Measurements from ENCODE around the gene DUSP1.
A peak's percentile ranks its signal among the peaks of the same experiment; 100 is the strongest.

The DUSP1 gene

DNA sequence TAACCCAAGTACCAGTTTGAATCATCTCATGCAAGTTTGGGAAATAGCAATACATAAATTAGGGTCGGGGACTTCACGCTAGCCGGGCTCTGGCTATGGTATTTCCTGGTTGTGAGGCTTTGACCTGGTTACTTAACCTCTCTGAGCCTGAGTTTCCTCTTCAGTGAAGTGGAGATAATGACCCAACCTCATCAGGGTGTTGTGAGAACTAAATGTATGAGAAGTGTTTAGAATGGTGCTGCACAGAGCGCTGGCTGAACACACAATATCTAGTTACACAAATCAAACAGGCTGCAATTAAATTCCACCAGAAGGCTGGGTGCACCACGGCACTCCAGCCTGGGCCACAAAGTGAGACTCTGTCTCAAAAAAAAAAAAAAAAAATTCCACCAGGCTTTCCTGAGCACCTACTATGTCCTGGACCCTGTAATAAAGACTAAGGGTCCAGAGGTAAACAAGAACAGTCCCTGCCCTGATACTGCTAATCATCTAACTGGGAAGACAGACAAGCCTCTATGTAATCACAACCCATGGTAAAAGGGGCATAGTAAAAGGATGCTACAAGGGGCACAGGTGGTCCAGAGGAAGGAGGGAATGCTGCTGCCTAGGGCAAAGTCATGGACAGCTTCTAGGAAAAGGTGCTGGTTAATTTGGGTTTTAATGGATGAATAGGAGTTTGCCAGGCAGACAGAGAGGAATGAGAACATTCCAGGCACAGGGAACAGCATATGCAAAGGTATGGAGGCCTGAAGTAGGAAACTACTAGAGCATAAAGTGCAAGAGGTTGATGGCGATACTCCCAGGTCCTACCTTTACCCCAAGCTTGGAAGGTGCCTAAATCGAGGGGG lies 27.7 kb downstream of the DUSP1 start:
- no peak for DNase-seq (ENCODE audit: low read depth in 2 of 2)

DNA sequence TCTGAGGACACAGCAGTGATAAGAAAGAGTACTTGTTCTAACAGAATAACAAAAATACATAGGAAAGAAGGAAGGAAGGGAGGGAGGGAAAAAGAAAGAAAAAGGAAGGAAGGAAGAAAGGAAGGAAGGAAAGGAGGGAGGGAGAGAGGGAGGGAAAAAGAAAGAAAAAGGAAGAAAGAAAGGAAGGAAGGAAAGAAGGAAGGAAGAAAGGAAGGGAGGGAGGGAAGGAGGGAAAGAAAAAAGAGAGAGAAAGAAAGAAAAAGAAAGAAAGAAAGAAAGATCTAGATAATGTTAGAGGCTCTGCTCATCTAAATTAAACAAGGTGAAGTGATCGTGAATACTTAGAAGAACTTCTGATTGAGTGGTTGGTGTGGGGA lies 29.8 kb downstream of the DUSP1 start:
- DNase-seq (ENCODE audit: low read depth in 2 of 2), result no peak

DNA sequence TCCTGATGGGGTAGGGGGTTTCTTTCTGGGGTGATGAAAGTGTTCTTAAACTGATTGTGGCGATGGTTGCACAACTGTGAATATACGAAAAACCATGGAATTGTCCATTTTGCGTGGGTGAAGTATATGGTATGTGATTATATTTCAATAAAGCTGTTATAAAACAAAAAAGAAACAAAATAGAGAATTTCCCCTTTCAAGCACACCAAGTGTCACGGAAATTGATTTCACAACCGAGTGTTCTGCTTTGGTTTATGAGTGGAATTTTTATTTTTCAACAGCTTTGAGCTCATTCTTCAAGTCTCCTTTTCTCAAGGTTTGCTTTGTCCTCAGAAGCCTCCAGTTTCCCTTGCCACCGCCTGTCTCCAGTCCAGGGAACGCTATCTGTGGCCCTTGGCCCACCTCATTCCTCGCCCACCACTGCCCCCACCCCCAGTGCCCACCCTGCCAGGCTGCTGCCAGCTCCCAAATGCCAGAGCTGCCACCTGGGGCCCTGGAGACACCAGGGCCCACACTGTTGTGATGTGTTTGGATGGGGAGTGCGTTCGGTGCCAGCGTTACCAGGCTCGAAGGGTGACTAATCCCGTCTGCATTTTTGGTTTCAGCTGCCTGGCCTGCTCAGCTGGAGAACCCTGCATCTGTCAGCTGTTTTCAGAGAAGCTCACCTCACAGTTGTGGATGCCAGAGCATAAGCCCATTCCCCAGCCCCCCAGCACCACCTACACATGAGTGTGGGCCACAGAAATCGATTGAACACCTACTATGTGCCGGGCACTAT lies 30.4 kb downstream of the DUSP1 start:
- peak; percentile 69 to 71 for DNase-seq (ENCODE audit: low read depth in 2 of 2)

DNA sequence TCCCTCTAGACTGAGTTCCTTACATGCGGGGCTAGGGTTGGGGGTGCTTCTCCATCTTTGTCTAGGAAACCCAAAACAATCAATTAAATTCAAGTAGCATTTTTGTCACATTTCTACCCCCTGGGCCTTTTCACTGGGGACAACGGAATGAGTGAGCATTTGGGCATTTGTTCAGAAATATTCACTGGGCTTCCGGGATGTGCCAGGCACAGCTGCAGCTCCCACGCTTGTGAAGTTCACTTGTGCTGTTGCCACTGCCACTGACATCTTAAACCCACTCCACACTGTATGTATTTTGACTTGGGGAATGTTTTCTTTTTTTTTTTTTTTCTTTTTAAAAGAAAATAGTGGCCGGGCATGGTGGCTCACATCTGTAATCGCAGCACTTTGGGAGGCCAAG lies 31.6 kb downstream of the DUSP1 start:
- no peak for DNase-seq (ENCODE audit: low read depth in 2 of 2)

DNA sequence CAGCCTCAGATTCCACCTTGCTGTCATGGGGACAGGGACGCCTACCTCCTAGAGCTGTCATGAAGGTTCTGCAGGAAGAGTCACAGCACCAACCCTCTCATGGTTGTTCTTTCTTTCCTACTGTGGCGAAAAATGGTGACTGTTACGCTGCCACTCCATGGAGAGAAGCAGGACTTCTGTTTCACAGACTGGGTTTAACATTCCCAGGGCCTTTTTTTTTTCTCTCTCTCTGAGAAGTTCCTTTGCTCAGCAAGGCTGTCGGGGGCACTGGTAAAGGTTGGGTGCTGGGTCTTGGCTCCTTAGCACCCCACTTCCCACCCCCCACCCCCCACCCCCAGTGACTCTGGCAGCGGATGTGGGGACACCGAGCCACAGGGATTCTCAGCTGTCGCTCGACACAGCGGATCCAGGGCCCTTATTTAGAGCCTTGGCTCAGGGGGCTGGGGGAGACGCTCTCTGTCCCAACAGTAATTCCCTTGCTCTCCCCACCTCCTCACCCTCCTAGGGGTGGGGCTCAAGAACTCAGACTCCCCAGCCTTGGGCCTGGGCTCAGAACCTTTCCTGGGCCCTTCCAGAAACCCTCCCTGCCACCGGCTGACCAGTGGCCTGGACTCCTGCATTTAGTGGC lies 34.4 kb downstream of the DUSP1 start:
- DNase-seq (ENCODE audit: low read depth in 2 of 2), result no peak

DNA sequence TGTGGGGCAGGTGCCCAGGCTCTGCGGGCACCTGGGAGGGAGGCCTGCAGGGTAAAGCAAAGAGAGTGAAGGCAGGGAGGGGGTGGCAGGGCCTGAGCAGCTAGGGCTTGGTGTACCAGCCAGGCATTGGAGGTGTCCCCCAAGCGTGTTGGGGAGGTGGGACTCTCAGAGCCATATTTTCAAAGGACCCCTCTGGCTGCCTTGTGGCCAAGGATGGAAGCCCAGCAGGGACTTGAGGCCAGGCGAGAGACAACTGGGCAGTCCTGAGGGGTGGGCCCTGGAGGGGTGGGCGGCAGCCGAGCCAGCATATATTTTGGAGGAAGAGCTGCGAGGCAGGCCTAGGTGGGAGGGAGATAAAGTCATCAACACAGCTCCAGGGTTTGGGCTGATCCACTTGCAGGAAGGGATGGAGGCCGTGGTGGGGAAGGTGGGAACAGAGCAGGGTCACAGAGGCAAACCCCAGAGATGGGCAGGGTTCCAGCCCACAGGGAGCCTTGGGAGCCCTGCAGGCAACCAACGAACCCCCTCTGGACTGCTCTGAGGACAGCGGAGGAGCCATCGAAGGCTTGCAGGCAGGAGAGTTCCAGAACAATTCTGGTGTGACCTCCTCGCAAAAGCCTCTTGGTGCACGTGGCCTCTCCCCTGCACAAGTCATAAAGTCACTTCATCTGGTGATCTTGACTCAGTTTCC lies 35.7 kb downstream of the DUSP1 start:
- no peak for DNase-seq (ENCODE audit: low read depth in 2 of 2)

DNA sequence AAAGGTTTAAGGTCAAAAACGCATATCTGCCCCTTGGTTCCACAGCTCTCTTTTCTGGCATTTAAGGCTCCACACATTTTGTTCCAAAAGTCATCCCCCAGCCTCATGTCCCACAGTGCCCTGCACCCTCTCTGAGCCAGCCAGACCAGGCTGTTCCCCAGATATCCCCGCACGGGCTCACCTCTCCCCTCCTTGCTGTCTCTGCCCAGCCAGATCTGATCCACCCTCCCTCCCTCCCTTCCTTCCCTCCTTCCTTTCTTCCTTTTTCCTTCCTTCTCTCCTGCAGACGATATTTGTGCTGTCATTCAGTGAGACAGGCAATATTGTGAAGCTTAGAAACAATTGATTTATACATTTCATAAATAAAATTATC lies 37.0 kb downstream of the DUSP1 start:
- DNase-seq (ENCODE audit: low read depth in 2 of 2), result no peak

DNA sequence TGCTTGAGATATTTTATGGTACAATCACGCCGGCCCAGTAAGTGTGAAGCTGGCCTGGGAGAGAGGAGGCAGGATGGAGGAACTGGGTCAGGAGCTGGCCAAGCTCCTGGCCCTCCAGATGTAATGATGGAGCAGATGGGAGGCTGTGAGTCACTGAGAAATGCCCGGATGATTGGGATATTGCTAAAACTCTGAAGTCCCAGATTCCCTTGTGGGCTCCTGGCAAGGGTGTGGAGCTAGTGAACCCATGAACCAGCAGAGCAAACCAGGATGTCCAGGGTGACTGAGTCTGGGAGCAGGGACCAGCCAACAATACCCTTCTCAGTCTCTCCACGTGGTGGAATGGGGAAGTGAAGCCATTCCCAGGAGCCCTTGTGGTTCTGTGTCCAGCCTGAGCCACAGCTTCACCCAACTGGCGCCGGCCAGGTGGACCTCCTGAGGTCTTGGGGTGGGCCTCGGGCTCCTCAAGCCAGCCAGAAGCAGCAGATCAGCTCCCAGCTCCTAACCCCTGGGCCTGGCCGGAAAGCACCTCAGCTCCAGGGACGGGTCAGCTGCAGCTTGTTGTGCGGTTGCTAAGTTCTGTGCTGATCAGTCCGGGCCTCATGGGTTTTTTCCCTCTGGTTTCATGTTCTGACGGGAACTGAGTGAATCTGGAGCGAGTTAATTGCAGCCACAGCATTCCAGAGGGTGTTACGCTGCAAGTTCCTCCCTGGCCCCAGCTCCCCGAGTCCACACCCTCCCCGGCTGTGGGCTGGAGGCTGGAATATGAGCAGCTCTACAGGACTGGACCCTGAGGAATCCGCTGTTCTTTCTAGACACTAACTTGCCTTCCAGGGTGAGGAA lies 37.6 kb downstream of the DUSP1 start:
- DNase-seq (ENCODE audit: low read depth in 2 of 2), result peak; percentile 96 to 98

DNA sequence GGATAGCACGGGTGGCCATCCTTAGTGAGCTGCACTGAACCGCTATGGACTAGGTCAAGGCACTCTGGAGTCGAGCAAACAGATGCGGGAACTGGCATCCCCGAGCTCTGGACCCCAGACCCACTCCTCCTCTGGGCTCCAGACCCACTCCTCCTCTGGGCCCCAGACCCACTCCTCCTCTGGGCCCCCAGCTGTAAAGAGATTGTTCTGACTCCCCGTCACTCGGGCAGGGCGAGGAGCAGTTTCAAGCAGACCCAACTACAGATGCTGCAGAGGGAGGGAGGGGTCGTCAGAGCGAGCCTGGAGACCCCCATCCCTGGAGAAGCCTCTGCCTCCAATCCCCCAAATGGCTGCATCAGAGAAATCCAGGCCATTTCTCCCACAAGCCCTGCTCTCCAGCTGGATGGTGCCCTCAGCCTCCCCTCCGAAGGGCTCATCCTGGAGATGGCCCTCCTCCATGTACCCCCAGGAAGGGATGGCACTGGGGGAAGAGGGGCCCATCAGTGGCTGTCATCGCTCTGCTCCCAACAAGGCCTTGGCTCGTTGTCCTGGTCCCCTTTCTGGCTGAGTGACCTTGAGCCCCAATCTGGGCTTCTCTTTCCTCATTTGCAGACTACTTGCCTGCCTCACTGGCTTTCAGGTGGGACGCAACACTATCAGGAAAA lies 38.7 kb downstream of the DUSP1 start:
- no peak for DNase-seq (ENCODE audit: low read depth in 2 of 2)

DNA sequence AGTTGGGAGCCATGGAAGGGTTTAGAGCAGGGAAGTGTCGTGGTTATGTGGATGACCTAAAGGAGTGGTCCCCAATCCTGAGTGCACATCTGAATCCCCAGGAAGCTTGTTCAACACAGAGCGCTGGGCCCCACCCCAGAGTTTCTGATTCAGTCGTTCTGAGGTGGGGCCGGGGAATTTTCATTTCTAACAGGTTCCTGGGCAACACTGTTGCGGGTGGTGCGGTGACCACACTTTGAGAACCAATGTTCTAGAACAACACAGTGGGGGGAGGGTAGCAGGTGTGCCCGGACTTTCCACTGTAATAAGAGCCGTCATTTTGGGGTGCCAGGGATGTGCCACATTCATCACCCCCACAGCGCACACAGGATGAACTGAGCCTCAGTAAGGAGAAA lies 39.3 kb downstream of the DUSP1 start:
- DNase-seq (ENCODE audit: low read depth in 2 of 2), result no peak

DNA sequence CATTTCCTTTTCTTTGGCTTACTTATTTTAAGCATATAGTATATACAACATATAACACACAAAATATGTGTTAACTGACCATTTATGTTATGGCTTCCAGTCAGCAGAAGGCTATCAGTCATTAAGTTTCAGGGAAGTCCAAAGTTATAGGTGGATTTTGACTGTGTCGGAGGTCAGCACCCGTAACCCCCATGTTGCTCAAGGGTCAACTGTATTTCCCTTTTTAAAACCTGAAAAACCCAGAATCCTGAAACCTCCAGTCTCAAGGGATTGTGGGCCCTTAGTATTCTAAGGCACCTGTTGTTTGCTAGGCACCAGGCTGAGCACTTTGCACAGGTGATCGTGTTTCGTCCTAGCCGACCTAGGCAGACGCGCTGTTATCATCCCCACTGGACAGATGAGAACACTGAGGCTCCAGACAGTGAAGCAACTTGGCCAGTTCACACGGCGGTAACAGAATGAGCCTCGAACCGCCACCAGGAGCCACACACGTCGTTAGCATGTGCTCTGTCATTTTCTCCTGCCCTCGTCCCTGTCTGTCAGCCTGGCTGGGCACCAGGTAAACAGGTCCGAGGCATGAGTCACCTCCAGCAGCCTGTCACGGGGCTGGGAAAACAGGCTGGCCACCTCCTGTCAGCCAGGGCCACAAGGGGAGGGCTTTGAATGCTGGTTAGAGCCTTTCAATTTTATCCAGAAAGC lies 39.9 kb downstream of the DUSP1 start:
- DNase-seq (ENCODE audit: low read depth in 2 of 2), result no peak

DNA sequence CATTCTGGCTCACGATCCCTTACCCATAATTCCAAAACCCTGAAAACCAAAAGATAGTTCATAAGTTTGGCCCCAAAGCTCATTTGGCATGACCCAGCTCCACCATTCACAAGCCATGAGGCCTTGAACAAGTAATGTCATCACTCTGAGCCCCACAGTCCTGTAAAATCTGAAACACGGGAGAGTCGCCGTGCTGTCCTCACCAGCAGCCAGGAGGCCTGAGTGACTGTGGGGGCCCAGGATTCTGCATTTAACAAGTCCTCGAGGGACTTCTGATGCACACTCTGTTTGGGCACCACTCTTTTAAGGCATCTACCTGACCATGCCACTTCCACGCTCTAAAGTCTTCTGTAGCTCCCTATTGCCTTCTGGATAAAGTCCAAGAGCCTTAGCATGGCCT lies 40.8 kb downstream of the DUSP1 start:
- DNase-seq (ENCODE audit: low read depth in 2 of 2), result no peak

DNA sequence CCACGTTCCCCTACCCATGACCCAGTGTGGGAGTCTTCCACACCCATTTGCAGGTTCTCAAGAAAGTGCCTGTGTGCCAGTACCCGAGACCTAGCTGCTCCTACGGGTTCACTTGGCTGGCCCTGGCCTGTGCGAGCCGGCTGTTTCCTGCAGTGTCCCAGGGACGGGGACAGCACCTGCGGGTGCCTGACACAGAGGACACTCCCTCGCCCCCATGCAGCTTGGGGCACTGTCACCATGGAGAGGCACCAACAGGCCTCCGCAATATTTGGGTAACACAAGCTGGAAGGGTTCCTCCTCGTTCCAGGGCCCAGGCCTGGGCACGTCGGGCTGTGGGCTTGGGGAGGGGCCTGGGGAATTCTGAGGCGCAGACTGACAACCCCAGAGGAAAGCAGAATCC lies 41.4 kb downstream of the DUSP1 start:
- no peak for DNase-seq (ENCODE audit: low read depth in 2 of 2)

DNA sequence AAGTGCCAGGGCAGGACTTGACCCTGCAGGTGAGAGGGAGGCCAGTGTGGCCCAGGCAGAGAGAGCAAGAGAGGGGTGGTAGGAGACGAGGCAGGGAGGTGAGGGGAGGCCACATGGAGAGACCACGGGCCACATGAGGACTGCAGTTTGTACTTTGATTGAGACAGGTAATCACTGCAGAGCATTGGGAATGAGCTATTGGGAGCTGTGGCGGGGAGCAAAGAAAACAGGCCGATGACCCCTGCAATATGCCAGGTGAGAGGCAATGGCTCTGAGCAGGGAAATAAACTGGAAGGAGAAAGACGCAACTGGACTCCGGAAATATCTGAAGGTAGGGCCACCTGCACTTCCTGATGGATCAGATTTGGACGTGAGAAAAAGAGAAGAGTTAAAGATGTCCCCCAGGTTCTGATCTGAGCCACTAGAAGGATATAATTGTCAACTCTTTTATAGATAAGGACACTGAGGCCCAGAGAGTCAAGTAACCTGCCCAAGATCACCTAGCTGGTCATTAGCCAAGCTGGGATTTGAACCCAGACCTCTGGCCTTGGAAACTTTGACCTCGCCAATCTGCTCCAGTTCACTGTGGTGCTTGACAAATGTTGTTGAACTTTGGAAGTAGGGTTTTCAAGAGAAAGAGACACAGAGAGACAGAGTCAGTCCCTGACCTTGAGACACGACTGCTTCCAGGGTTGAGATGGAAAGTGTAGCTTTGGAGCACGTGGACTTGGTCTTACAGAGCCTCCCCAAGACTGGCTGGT lies 42.3 kb downstream of the DUSP1 start:
- DNase-seq (ENCODE audit: low read depth in 2 of 2), result no peak

DNA sequence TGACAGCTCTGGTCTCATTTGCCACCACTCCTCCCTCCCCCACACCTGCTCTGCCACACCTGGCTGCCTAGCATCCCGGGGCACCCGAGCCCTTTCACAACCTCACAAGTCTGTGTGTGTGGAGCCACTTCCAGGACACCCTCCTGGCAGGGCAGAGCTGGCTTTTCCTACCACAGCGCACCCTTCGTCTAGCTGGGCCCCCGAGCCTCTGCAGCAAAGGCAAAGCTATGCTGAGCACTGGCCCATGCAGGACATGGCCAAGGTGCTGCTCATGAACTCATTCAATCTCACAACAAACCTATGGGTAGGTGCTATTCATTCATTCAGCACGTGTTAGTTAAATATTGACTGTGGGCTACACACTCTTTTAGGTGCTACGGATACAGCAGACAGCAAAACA lies 43.4 kb downstream of the DUSP1 start:
- DNase-seq (ENCODE audit: low read depth in 2 of 2), result no peak

DNA sequence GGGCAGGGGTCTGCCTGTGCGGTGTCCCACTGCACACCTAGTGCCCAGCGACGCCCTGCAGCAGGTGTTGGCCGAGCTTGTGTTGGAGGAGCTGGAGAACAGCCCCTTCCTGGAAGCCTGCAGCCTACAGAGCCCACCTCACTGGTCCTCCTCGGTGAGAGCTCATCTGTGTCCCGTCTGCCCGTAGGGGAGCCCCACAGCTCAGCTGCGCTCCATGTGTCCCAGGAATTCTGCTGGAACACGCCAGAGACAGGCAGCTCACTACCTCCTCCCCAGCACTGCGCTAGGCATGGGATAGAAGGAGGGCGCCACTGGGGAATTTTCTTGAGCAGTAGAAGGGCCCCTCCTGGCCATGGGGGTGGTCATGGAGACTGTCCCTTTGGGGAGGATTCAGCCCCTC lies 44.0 kb downstream of the DUSP1 start:
- DNase-seq (ENCODE audit: low read depth in 2 of 2), result no peak

DNA sequence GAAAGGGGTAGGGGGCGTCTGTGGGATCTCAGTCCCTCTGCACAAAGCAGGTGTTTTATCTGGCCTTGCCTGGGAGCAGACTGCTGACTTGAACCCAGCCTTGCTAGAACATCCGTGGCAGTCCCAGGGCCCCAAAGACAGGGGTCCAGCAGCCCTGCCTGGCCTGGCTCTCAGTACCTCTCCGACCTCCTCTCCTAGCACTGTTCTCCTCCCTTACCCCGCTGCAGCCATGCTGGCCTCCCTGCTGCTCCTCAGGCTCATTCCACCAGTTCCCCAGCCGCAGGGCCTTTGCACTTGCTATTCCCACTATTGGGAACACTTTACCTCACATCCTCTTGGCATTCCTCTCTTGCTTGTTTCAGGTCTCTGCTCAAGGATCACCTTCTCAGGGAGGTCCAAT lies 45.2 kb downstream of the DUSP1 start:
- DNase-seq (ENCODE audit: low read depth in 2 of 2), result no peak

DNA sequence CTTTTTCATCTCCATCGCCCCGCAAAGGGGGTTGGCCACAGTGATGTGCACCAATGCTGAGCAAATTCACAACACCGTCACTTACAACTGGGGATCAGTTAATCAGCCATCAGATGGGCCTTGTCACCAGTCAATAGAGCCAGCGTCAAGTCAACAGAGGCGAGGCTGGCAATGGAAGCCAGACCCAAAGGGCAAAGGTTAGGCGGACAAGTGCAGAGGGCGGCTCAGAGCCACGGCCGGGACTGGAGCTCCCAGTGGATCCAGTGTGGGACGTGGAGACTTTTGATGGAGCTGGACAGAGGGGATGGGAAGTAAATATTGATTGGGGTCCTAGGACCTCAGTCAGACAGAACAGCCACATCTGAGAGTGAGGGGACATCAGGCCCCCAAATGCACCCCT lies 45.7 kb downstream of the DUSP1 start:
- DNase-seq (ENCODE audit: low read depth in 2 of 2), result no peak
